Keratinocyte (primary cell): ENCODE measurements around the gene C20orf173. TPM values are rescaled to one million over a fixed set of nuclear protein-coding genes. Genes with fewer than 3 reads are reported as not detected.

Experiments used
- DNase-seq: peaks from one replicate; pipeline ENCODE4 v3.0.0-alpha.2; 2011; ENCODE audit warnings: low read depth, missing footprints, low spot score
- FAIRE-seq: peaks from 2 replicates; lab custom pipeline; 2011; peaks lifted over from hg19 to GRCh38; lab: Jason Lieb, UNC
- H2AFZ ChIP-seq: 2 replicates; pipeline ENCODE4 v1.6.0; 2012; ENCODE audit warnings: low read length, control low read depth, inconsistent platforms; ENCODE audit not compliant: control insufficient read depth
- H3K27ac ChIP-seq: 2 replicates; pipeline ENCODE4 v1.5.1; 2011; ENCODE audit warnings: low read length; ENCODE audit not compliant: control insufficient read depth, insufficient read depth
- H3K27me3 ChIP-seq: 3 replicates; pipeline ENCODE4 v1.6.0; 2011; ENCODE audit warnings: low read length; ENCODE audit not compliant: control insufficient read depth, insufficient read depth; ENCODE audit errors: extremely low read depth
- H3K36me3 ChIP-seq, 2 experiments: 2 replicates in 1 of 2; 3 replicates in 1 of 2; pipeline ENCODE4 v1.5.1; 2011; ENCODE audit warnings: low read length in 2 of 2, mild to moderate bottlenecking in 1 of 2; ENCODE audit not compliant: control insufficient read depth in 2 of 2, insufficient read depth in 2 of 2; ENCODE audit errors: extremely low read depth in 1 of 2
- H3K4me1 ChIP-seq: 3 replicates; pipeline ENCODE4 v1.5.1; 2011; ENCODE audit warnings: low read length; ENCODE audit not compliant: control insufficient read depth, insufficient read depth; ENCODE audit errors: extremely low read depth
- H3K4me2 ChIP-seq: 3 replicates; pipeline ENCODE4 v1.6.0; 2011; ENCODE audit warnings: low read depth, low read length; ENCODE audit not compliant: control insufficient read depth, insufficient read depth; ENCODE audit errors: extremely low read depth
- H3K4me3 ChIP-seq, 3 experiments: fragments of 200-600 bp in 1 of 3; sonication (generic) in 1 of 3; 2 replicates in 2 of 3; 3 replicates in 1 of 3; pipeline ENCODE4 v1.5.1; 2011 to 2016; ENCODE audit warnings: low read length in 3 of 3, mild to moderate bottlenecking in 3 of 3, control low read depth in 2 of 3, inconsistent platforms in 1 of 3, low read depth in 1 of 3, mixed read lengths in 1 of 3, mixed run types in 1 of 3, moderate library complexity in 1 of 3; ENCODE audit not compliant: control insufficient read depth in 2 of 3, insufficient read depth in 2 of 3; ENCODE audit errors: extremely low read depth in 1 of 3
- H3K79me2 ChIP-seq: 2 replicates; pipeline ENCODE4 v1.6.0; 2012; ENCODE audit warnings: low read length; ENCODE audit not compliant: control insufficient read depth, insufficient read depth
- H3K9ac ChIP-seq: 3 replicates; pipeline ENCODE4 v1.6.0; 2011; ENCODE audit warnings: low read length; ENCODE audit not compliant: control insufficient read depth, insufficient read depth; ENCODE audit errors: extremely low read depth
- H3K9me1 ChIP-seq: 3 replicates; pipeline ENCODE4 v1.6.0; 2011; ENCODE audit warnings: low read length; ENCODE audit not compliant: control insufficient read depth, insufficient read depth; ENCODE audit errors: extremely low read depth
- H3K9me3 ChIP-seq: 2 replicates; pipeline ENCODE4 v1.5.1; 2012; ENCODE audit warnings: low read depth, low read length; ENCODE audit not compliant: control insufficient read depth
- H4K20me1 ChIP-seq: 3 replicates; pipeline ENCODE4 v1.6.0; 2011; ENCODE audit warnings: low read length; ENCODE audit not compliant: control insufficient read depth, insufficient read depth; ENCODE audit errors: extremely low read depth
- CTCF ChIP-seq, 3 experiments: IDR thresholded peaks in 1 of 3; conservative IDR thresholded peaks in 1 of 3; optimal IDR thresholded peaks in 1 of 3; 2 replicates in 2 of 3; 3 replicates in 1 of 3; pipeline versions ENCODE3 to v1.5.1; 2011; ENCODE audit warnings: low read length in 3 of 3, mild to moderate bottlenecking in 3 of 3, moderate library complexity in 2 of 3, control low read depth in 1 of 3, inconsistent platforms in 1 of 3; ENCODE audit not compliant: insufficient read depth in 2 of 3; ENCODE audit errors: extremely low read depth in 1 of 3
- EZH2 ChIP-seq: IDR thresholded peaks from one replicate; pipeline ENCODE4 v1.6.1; 2012; ENCODE audit warnings: inconsistent platforms, mild to moderate bottlenecking, low read length, moderate library complexity
- dilution Hi-C: fragments of 300-500 bp; cut with MboI; formaldehyde crosslinking; loops from one replicate; pipeline ENCODE4 v1.7.0; 2020; ENCODE audit warnings: low sequenced_read_pairs; ENCODE audit not compliant: extremely low pct_ligation_motif_present
- polyA plus RNA-seq, 5 experiments: library from polyadenylated mRNA; depleted of rRNA in 3 of 5; stranded (reverse) in 3 of 5; stranded (forward) in 1 of 5; unstranded in 1 of 5; fragments of >200 nt; gene quantifications; 1 replicate in 1 of 5; 2 replicates in 3 of 5; 3 replicates in 1 of 5; pipeline versions ENCODE4 v1.2.1 to v1.2.3, GENCODE V29; 2011 to 2012; ENCODE audit warnings: missing spikeins in 2 of 5, low read depth in 1 of 5, low replicate concordance in 1 of 5

Gene C20orf173
- polyA plus RNA-seq, 1 donor (not counting 4 experiments of a cell fraction or from before 2014, with no cell fraction given), result not detected

- Histone ChIP-seq H3K36me3 (no peaks in the 10 kb centered on the region), H3K9me1 (no peaks in the 10 kb centered on the region), H3K27ac (no peak overlapping the region), H3K79me2 (no peaks in the 10 kb centered on the region), H3K4me1 (no peaks in the 10 kb centered on the region), H4K20me1 (no peaks in the 10 kb centered on the region), H3K9ac (no peak overlapping the region), H3K4me3 (no peak overlapping the region), H3K4me2 (no peak overlapping the region), H3K9me3 (no peaks in the 10 kb centered on the region), H3K27me3 (peaks cover 3% of the 10 kb centered on the region), H2AFZ (no peak overlapping the region)
- FAIRE-seq (no peak), DNase-seq (no peak)
- TF ChIP-seq CTCF (optimal IDR thresholded peaks at IDR 0.05 in 1 of 3, IDR thresholded peaks at IDR 0.05 in 1 of 3, conservative IDR thresholded peaks at IDR 0.05 in 1 of 3; ENCODE audit: extremely low read depth in 1 of 3, insufficient read depth in 2 of 3, low read length in 3 of 3) (no peak), EZH2 (no peak)
- dilution Hi-C loops, result no loop called here
These were observed 42.1 kb upstream of the C20orf173 start for GRCh38 chr20:35571555-35571954.

GRCh38 chr20:35568645-35569044 is 39.2 kb upstream of the C20orf173 start:
- no peak for DNase-seq
- H3K4me1 ChIP-seq, result no peaks in the 10 kb centered on the region
- dilution Hi-C loops, result no loop called here
- no peaks in the 10 kb centered on the region for H3K36me3 ChIP-seq
- no peak for FAIRE-seq
- peak; percentile 25 to 52 (median 41) for TF ChIP-seq CTCF (optimal IDR thresholded peaks at IDR 0.05 in 1 of 3, IDR thresholded peaks at IDR 0.05 in 1 of 3, conservative IDR thresholded peaks at IDR 0.05 in 1 of 3; ENCODE audit: extremely low read depth in 1 of 3, insufficient read depth in 2 of 3, low read length in 3 of 3)
- no peak for TF ChIP-seq EZH2
- H3K79me2 ChIP-seq, result no peaks in the 10 kb centered on the region
- H3K4me3 ChIP-seq, result no peak overlapping the region
- H3K9me1 ChIP-seq, result no peaks in the 10 kb centered on the region
- no peak overlapping the region for H2AFZ ChIP-seq
- H3K27ac ChIP-seq, result no peak overlapping the region
- H3K4me2 ChIP-seq, result no peak overlapping the region
- no peaks in the 10 kb centered on the region for H4K20me1 ChIP-seq
- no peak overlapping the region for H3K9ac ChIP-seq
- peaks cover 4% of the 10 kb centered on the region for H3K27me3 ChIP-seq
- no peaks in the 10 kb centered on the region for H3K9me3 ChIP-seq
